Testis (tissue), 2 donors: ENCODE data around the gene DYNLL2.

Experiments used
- POLR2A ChIP-seq: fragments of 450-650 bp; IDR thresholded peaks from one replicate; pipeline ENCODE4 v1.6.1; 2017; ENCODE audit warnings: antibody characterized with exemption, mild to moderate bottlenecking, moderate library complexity
- TF ChIP-seq, protein P1 (sequence below), 3 experiments: fragments of 450-650 bp in 2 of 3; fragments of 200-600 bp in 1 of 3; sonication (generic) in 1 of 3; IDR thresholded peaks; one replicate each; pipeline ENCODE4 v1.5.1; 2016 to 2019; ENCODE audit warnings: antibody characterized with exemption in 3 of 3, mild to moderate bottlenecking in 2 of 3, moderate library complexity in 1 of 3

DNA sequence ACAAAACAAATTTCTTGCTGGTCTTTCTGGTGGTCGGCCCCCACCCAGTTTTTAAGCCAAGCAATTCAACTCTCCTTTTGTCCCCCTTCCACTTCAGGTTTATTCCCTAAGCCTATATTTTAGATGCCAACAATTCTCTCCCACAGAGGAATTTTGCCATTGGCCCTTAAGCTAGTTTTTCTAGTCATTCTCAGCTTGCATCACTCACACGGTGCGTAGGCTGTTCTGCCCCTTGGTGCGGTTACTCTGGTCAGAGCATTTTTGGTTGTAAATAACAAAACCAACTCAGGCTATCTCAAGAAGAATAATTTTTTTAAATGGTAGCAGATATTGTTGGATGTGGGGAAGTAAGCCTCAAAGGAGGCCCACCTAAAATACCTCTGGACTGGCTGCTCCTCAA is 33.7 kb upstream of the DYNLL2 start:
- no peak for TF ChIP-seq POLR2A
- TF ChIP-seq, protein P1, sequence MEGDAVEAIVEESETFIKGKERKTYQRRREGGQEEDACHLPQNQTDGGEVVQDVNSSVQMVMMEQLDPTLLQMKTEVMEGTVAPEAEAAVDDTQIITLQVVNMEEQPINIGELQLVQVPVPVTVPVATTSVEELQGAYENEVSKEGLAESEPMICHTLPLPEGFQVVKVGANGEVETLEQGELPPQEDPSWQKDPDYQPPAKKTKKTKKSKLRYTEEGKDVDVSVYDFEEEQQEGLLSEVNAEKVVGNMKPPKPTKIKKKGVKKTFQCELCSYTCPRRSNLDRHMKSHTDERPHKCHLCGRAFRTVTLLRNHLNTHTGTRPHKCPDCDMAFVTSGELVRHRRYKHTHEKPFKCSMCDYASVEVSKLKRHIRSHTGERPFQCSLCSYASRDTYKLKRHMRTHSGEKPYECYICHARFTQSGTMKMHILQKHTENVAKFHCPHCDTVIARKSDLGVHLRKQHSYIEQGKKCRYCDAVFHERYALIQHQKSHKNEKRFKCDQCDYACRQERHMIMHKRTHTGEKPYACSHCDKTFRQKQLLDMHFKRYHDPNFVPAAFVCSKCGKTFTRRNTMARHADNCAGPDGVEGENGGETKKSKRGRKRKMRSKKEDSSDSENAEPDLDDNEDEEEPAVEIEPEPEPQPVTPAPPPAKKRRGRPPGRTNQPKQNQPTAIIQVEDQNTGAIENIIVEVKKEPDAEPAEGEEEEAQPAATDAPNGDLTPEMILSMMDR (IDR thresholded peaks at IDR 0.05): no peak
